Mammary microvascular endothelial cell (primary cell): ENCODE measurements around the gene KLB. TPM values are rescaled to one million over a fixed set of nuclear protein-coding genes. Genes with fewer than 3 reads are reported as not detected.

Source experiments
- total RNA-seq: library from RNA; depleted of rRNA; stranded (reverse); fragments of >200 nt; gene quantifications from 2 replicates; pipeline ENCODE4 v1.2.3, GENCODE V29; 2015

The KLB gene
- total RNA-seq = under 0.01 TPM in 1 of 2 replicates, not detected in the other

DNA sequence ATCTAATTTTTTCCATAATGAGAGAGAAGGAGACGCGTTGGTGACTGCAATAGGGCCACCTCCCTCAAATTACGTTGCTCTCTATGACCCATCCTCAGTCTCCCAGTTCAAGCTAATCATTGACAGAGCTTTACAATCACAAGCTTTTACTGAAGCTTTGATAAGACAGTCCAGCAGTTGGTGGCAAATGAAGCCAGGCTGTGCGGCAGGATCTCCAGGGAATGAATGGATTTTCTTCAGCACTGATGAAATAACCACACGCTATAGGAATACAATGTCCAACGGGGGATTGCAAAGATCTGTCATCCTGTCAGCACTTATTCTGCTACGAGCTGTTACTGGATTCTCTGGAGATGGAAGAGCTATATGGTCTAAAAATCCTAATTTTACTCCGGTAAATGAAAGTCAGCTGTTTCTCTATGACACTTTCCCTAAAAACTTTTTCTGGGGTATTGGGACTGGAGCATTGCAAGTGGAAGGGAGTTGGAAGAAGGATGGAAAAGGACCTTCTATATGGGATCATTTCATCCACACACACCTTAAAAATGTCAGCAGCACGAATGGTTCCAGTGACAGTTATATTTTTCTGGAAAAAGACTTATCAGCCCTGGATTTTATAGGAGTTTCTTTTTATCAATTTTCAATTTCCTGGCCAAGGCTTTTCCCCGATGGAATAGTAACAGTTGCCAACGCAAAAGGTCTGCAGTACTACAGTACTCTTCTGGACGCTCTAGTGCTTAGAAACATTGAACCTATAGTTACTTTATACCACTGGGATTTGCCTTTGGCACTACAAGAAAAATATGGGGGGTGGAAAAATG, at the start of gene KLB:
TSS of gene KLB (plus strand) at position 168 of the 821 bp plus-strand sequence. CDS start at position 188, 20 bp downstream.

GRCh38 chr4:39365830-39366771, 40.6 kb upstream of the KLB start, which contains the start of gene RFC1:
Gene RFC1 (minus strand): TSS chr4:39366362. CDS start chr4:39366241, 121 bp downstream.

GRCh38 chr4:39458505-39459300, 52.0 kb downstream of the KLB start, which contains the start of the genes LIAS and RPL9:
Gene LIAS (plus strand): TSS chr4:39459056. CDS start chr4:39459118, 62 bp downstream.
Gene RPL9 (minus strand): TSS chr4:39458922. CDS start chr4:39458439, 483 bp downstream.

Other genes starting within 250 kb of the KLB start
- gene WDR19, start 224.4 kb upstream of the KLB start, total RNA-seq = 11.5 and 16.0 TPM in 2 replicates
- gene RFC1, start 40.6 kb upstream of the KLB start, total RNA-seq = 32.1 and 43.8 TPM in 2 replicates
- gene RPL9, start 52.0 kb downstream of the KLB start, total RNA-seq = 3,479 and 3,737 TPM in 2 replicates
- gene LIAS, start 52.1 kb downstream of the KLB start, total RNA-seq = 6.6 and 11.3 TPM in 2 replicates
- 38.6 and 42.7 TPM in 2 replicates for gene UGDH, start 120.5 kb downstream of the KLB start, total RNA-seq
- 8.4 and 10.9 TPM in 2 replicates for gene SMIM14, start 231.9 kb downstream of the KLB start, total RNA-seq